IMR-90 (cell line): Measurements from ENCODE around the gene SLC25A19.

Experiments
- CTCF ChIP-seq: conservative IDR thresholded peaks from 2 replicates; pipeline ENCODE4 v1.5.1; 2012; ENCODE audit warnings: mild to moderate bottlenecking, low read depth, low read length, improper control_type of control experiment
- ELK1 ChIP-seq: fragments of 150-350 bp; IDR thresholded peaks from 2 replicates; pipeline ENCODE4 v1.6.1; 2016; ENCODE audit warnings: low read depth, mild to moderate bottlenecking, low read length, moderate library complexity, borderline replicate concordance
- FOS ChIP-seq: fragments of 150-350 bp; IDR thresholded peaks from 2 replicates; pipeline ENCODE4 v1.6.1; 2016; ENCODE audit warnings: low read depth, low read length
- RAD21 ChIP-seq: IDR thresholded peaks from 2 replicates; pipeline ENCODE4 v1.6.1; 2012; ENCODE audit warnings: low read length, improper control_type of control experiment

GRCh38 chr17:75307957-75308731 is 18.9 kb upstream of the SLC25A19 start:
- TF ChIP-seq CTCF, result no peak
- no peak for TF ChIP-seq ELK1
- no peak for TF ChIP-seq RAD21
- TF ChIP-seq FOS, result no peak
